ENCODE results near the gene MELTF.

GRCh38 chr3:197014942-197015575, 14.6 kb downstream of the MELTF start:
- TF ChIP-seq CTCF (IDR thresholded peaks at IDR 0.05; ENCODE audit: low read depth, low read length) (no peak), EZH2phosphoT487 (IDR thresholded peaks at IDR 0.05; ENCODE audit: low read depth) (no peak)

Data from OCI-LY3 (cell line).